GM19455 (cell line): ENCODE data around the gene EXOSC6.
"Not testable (repeated sequence)": the region's sequence is repeated elsewhere in the genome, so short reads cannot be mapped to it uniquely, and the experiment has no call there.

Experiments used
- ATAC-seq: cut with Tn5 transposase; IDR thresholded peaks from one replicate; pipeline ENCODE4 v1.9.1; 2021; ENCODE audit not compliant: unreplicated experiment

Gene EXOSC6

DNA sequence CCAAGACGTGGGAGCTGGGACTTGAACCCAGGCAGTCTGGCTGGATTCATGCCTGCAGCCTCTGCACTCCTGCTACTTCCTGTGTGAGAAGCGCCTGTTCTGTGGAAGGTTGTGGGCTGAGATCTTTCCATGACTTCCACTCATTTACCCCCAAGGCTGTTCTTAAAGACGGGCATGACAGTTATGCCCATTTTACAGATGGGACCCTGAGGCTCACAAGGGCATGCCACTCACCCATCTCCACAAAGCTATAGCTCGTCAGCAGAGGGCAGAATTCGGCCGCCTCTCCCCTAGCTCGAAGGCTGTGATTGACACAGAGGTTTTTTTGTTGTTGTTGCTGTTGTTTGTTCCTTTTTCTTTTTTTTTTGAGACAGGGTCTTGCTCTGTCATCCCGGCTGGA, 51.7 kb downstream of the EXOSC6 start:
- ATAC-seq: not testable (repeated sequence)

DNA sequence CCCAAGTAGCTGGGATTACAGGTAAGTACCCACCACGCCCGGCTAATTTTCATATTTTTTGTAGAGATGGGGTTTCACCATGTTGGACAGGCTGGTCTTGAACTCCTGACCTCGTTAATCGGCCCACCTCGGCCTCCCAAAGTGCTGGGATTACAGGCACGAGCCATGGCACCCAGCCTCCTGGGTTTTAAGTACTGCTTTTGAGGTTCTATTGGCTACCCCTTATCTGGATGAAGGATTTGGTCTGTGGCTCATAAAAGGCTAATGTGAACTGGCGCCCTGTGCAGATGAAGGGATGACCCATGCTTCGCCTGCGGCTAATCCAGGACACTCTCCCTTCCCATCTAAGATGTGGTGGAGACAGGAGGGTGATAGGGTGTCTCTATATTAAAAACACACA, 52.6 kb downstream of the EXOSC6 start:
- ATAC-seq: not testable (repeated sequence)

DNA sequence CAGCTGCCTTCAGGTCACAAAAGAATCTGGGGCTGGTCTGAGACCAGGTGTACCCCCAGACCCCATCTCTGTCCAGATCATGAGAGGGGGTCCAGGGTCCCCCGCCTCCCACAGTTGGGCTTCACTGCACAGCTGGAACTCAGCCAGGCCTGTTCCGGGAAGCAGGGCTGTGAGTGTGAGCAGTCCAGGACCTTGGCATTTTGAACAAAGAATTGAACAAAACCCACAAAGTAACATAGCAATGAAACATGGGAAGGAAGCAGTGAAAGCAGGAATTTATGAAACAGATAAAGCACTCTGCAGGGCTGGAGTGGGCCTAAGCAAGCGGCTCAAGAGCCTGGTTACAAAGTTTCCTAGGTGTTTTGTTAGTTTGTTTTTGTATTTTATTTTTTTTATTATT, 53.1 kb downstream of the EXOSC6 start:
- ATAC-seq: not testable (repeated sequence)

DNA sequence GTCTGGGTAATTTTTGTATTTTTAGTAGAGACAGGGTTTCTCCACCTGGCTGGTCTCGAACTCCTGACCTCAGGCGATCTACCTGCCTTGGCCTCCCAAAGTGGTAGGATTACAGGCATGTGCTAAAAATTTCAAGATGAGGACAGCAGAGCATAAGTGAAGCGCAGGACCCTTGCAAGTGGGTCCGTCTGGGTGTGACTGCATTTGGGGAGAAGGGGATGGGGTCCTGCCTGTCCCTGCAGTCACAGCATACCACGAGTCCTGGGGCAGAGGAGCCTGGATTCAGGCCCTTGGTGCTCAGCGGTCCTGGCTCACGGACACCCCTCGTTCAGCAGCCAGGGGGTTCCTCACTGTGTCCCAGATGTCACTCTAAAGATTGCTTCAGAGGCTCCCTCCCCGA, 53.5 kb downstream of the EXOSC6 start:
- ATAC-seq: not testable (repeated sequence)

DNA sequence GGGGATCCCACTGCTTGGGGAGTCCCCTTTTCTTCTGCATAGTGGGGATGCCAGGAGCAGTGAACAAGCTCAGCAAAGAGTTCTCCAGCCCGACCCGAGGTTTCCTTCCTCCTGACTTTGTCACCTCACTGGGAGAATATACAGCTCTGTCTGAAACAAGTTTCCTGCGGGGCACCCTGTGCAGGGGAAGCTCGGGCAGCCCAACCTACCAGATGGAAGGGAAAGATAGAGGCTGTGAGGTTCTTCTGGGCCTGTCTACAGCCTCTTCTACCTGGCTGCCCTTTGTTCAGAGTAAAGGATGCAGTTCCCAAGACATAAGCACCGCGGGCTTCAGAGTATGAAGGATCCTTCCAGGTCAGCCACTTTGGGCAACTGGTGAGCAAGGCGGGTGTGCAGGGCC, 54.1 kb downstream of the EXOSC6 start:
- not testable (repeated sequence) for ATAC-seq
